Smooth muscle cell (in vitro differentiated cells): Measurements from ENCODE around the gene TSPYL1. TPM values are rescaled to one million over a fixed set of nuclear protein-coding genes. Genes with fewer than 3 reads are reported as not detected.

Experiments used
- DNase-seq: peaks from one replicate; lab custom pipeline; 2025; ENCODE audit not compliant: unreplicated experiment; lab: John Stamatoyannopoulos, UW
- H2AFZ ChIP-seq: fragments of 200-600 bp; sonication (generic); 2 replicates; pipeline ENCODE4 v1.6.0; 2016; ENCODE audit warnings: antibody characterized with exemption, low read depth, mild to moderate bottlenecking
- H3F3A ChIP-seq: fragments of 200-600 bp; sonication (generic); 2 replicates; pipeline ENCODE4 v1.6.0; 2017; ENCODE audit warnings: antibody characterized with exemption, low read depth
- H3K27ac ChIP-seq: fragments of 200-600 bp; sonication (generic); 2 replicates; pipeline ENCODE4 v1.5.1; 2016; ENCODE audit warnings: low read depth, mild to moderate bottlenecking
- H3K27me3 ChIP-seq: fragments of 200-600 bp; sonication (generic); 2 replicates; pipeline ENCODE4 v1.6.1; 2016; ENCODE audit warnings: low read depth, mild to moderate bottlenecking
- H3K36me3 ChIP-seq: fragments of 200-600 bp; sonication (generic); 2 replicates; pipeline ENCODE4 v1.5.1; 2016; ENCODE audit warnings: low read depth
- H3K4me1 ChIP-seq: fragments of 200-600 bp; sonication (generic); 2 replicates; pipeline ENCODE4 v1.5.1; 2016; ENCODE audit warnings: low read depth
- H3K4me2 ChIP-seq: fragments of 200-600 bp; sonication (generic); 2 replicates; pipeline ENCODE4 v1.6.0; 2016; ENCODE audit warnings: mild to moderate bottlenecking
- H3K4me3 ChIP-seq: fragments of 200-600 bp; sonication (generic); 2 replicates; pipeline ENCODE4 v1.5.1; 2016; ENCODE audit warnings: mild to moderate bottlenecking
- H3K79me2 ChIP-seq: fragments of 200-600 bp; sonication (generic); 2 replicates; pipeline ENCODE4 v1.6.0; 2016; ENCODE audit warnings: low read depth, mild to moderate bottlenecking
- H3K9ac ChIP-seq: fragments of 200-600 bp; sonication (generic); 2 replicates; pipeline ENCODE4 v1.6.0; 2016; ENCODE audit warnings: low read depth
- H3K9me3 ChIP-seq: fragments of 200-600 bp; sonication (generic); replicated peaks from 2 replicates; pipeline ENCODE4 v1.5.1; 2016; ENCODE audit warnings: low read depth
- H4K20me1 ChIP-seq: fragments of 200-600 bp; sonication (generic); 2 replicates; pipeline ENCODE4 v1.6.0; 2016; ENCODE audit warnings: low read depth
- CTCF ChIP-seq: fragments of 200-600 bp; sonication (generic); IDR thresholded peaks from 2 replicates; pipeline ENCODE4 v1.5.1; 2017; ENCODE audit warnings: borderline replicate concordance, mild to moderate bottlenecking, antibody characterized with exemption; ENCODE audit not compliant: insufficient read depth, poor library complexity, severe bottlenecking
- WGBS: methylation state at CpG from one replicate; pipeline ENCODE4 v1.1.7; 2016; ENCODE audit warnings: low lambda C conversion rate; 5-methylcytosine and 5-hydroxymethylcytosine counted together
- polyA plus RNA-seq: library from polyadenylated mRNA; unstranded; fragments of >200 nt; fragmentation: Nextera tagmentation; extraction: Ambion mirVana; gene quantifications from 2 replicates; pipeline ENCODE4 v1.2.1, GENCODE V29; 2016
- total RNA-seq: library from RNA; depleted of rRNA; stranded (reverse); fragments of >200 nt; gene quantifications from 2 replicates; pipeline ENCODE4 v1.2.3, GENCODE V29; 2014

TSPYL1 gene
- total and polyA plus RNA-seq, 2 experiments from 2014 or later: 17.9 to 45.0 TPM

- no peaks in the 10 kb centered on the region for H3K79me2 ChIP-seq
- H2AFZ ChIP-seq: no peak overlapping the region
- TF ChIP-seq CTCF: no peak
- H3K4me2 ChIP-seq: no peak overlapping the region
- no peaks in the 10 kb centered on the region for H3K36me3 ChIP-seq
- no peak overlapping the region for H3K9ac ChIP-seq
- no peak for DNase-seq
- no peak overlapping the region for H3K4me3 ChIP-seq
- no peaks in the 10 kb centered on the region for H3K27me3 ChIP-seq
- no peak overlapping the region for H3K27ac ChIP-seq
- H4K20me1 ChIP-seq: no peaks in the 10 kb centered on the region
- 95% methylated on average over 1 of the region's 1 CpG for WGBS
- no peaks in the 10 kb centered on the region for H3K9me3 ChIP-seq
- H3F3A ChIP-seq: no peaks in the 10 kb centered on the region
- no peaks in the 10 kb centered on the region for H3K4me1 ChIP-seq
Measured at GRCh38 chr6:116300566-116300965, 20.8 kb upstream of the TSPYL1 start.

- DNase-seq: no peak
- no peaks in the 10 kb centered on the region for H3K9me3 ChIP-seq
- H3K79me2 ChIP-seq: no peaks in the 10 kb centered on the region
- H3K9ac ChIP-seq: no peak overlapping the region
- no peaks in the 10 kb centered on the region for H3F3A ChIP-seq
- H2AFZ ChIP-seq: no peak overlapping the region
- no peak overlapping the region for H3K27ac ChIP-seq
- no peaks in the 10 kb centered on the region for H3K36me3 ChIP-seq
- no peak overlapping the region for H3K4me2 ChIP-seq
- no peaks in the 10 kb centered on the region for H3K4me1 ChIP-seq
- H3K4me3 ChIP-seq: no peak overlapping the region
- TF ChIP-seq CTCF: no peak
- H3K27me3 ChIP-seq: no peaks in the 10 kb centered on the region
- no peaks in the 10 kb centered on the region for H4K20me1 ChIP-seq
Measured at GRCh38 chr6:116298973-116299372, 19.2 kb upstream of the TSPYL1 start.

- H2AFZ ChIP-seq: no peak overlapping the region
- DNase-seq: no peak
- no peak overlapping the region for H3K9ac ChIP-seq
- H3F3A ChIP-seq: no peaks in the 10 kb centered on the region
- no peak overlapping the region for H3K4me2 ChIP-seq
- no peaks in the 10 kb centered on the region for H3K27me3 ChIP-seq
- H3K4me1 ChIP-seq: no peaks in the 10 kb centered on the region
- no peaks in the 10 kb centered on the region for H4K20me1 ChIP-seq
- no peak for TF ChIP-seq CTCF
- H3K79me2 ChIP-seq: no peaks in the 10 kb centered on the region
- H3K27ac ChIP-seq: no peak overlapping the region
- 96% methylated on average over 3 of the region's 3 CpGs for WGBS
- no peak overlapping the region for H3K4me3 ChIP-seq
- H3K36me3 ChIP-seq: no peaks in the 10 kb centered on the region
- H3K9me3 ChIP-seq: no peaks in the 10 kb centered on the region
Measured at GRCh38 chr6:116298273-116298672, 18.5 kb upstream of the TSPYL1 start.

GRCh38 chr6:116292553-116292952 is 12.8 kb upstream of the TSPYL1 start:
- Histone ChIP-seq H3K27me3 (no peaks in the 10 kb centered on the region), H4K20me1 (no peaks in the 10 kb centered on the region), H3K36me3 (no peaks in the 10 kb centered on the region), H3K9ac (no peak overlapping the region), H3K27ac (no peak overlapping the region), H3F3A (no peaks in the 10 kb centered on the region), H3K4me3 (no peak overlapping the region), H3K9me3 (no peaks in the 10 kb centered on the region), H2AFZ (no peak overlapping the region), H3K4me1 (no peaks in the 10 kb centered on the region), H3K4me2 (no peak overlapping the region), H3K79me2 (no peaks in the 10 kb centered on the region)
- no peak for DNase-seq
- no peak for TF ChIP-seq CTCF
- WGBS: 94% methylated on average over 1 of the region's 1 CpG
